GM18858 (cell line): ENCODE measurements around the gene TNIK.

ENCODE experiments used
- ATAC-seq: cut with Tn5 transposase; IDR thresholded peaks from one replicate; pipeline ENCODE4 v1.9.1; 2021; ENCODE audit not compliant: unreplicated experiment

The TNIK gene

DNA sequence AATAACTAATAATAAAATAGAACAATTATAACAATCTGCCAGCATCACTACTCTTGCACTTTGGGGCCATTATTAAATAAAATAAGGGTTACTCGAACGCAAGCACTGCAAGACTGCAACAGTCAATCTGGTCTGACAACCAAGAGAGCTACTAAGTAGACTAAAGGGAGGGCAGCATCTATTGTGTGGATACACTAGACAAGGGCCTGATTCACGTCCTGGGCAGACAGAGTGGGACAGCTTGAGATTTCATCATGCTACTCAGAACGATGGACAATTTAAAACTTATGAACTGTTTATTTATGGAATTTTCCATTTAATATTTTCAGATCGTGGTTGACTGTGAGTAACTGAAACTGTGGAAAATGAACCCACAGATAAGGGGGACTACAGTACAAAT is 39.5 kb downstream of the TNIK start:
- no peak for ATAC-seq

GRCh38 chr3:171419457-171419856 is 40.7 kb downstream of the TNIK start:
- ATAC-seq: no peak

DNA sequence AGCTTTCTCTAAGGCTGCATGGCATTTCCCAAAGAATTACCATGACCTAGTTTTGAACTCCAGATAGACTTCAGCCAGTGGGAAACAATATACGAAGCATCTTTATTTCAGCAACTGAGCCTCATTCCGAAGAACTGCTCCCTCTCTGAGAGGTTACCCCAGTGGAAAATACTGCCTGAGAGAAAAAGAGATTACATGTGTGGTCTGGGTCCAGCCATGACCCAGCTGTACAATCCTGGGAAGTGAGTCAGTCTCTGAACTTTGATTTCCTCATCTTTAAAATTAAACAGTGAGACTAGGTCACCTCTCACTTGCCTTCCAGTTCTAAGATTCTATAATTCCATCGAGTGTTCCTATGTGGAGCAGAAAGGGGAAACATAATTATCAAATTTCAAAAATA is 42.4 kb downstream of the TNIK start:
- no peak for ATAC-seq

DNA sequence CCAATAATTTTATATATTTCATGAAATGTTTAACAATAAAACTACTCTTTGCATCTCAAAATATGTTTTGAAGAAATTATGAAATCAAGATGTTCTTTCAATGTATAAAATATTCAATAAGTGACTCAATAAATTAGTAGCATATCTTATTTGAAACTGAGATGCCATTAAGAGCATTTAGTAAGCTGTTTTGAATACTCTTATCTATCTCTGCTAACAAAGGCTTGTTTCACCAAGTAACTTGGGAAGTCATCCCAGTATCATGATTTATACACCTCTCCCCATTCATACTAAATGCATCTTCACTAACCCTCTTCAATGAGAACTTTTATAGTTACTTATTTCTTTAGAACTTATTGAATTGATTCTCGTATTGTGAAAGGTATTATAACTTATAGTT is 43.1 kb downstream of the TNIK start:
- ATAC-seq: no peak

- ATAC-seq: no peak
These were observed 43.5 kb downstream of the TNIK start for GRCh38 chr3:171416666-171417065.

- no peak for ATAC-seq
These were observed 44.1 kb downstream of the TNIK start for GRCh38 chr3:171416061-171416460.

DNA sequence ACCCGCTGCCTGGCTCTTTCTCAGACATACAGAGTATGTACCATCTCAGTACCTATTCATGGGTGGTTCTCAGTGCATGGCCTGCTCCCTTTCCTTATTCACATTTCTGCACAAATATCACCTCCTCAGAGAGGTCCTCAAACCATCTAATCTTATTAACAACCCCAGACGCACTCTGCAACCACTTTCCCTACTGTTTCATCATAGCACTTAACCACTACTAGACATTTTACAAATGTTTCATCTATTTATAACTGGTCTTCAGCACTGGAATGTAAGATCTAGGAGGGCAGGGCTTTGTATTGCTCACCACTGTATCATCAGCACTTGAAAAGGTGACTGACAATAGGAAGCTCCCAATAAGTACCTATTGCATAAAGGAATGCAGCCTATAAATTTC is 45.1 kb downstream of the TNIK start:
- no peak for ATAC-seq

GRCh38 chr3:171412473-171412872 is 47.7 kb downstream of the TNIK start:
- no peak for ATAC-seq

- no peak for ATAC-seq
These were observed 48.2 kb downstream of the TNIK start for GRCh38 chr3:171412054-171412453.

DNA sequence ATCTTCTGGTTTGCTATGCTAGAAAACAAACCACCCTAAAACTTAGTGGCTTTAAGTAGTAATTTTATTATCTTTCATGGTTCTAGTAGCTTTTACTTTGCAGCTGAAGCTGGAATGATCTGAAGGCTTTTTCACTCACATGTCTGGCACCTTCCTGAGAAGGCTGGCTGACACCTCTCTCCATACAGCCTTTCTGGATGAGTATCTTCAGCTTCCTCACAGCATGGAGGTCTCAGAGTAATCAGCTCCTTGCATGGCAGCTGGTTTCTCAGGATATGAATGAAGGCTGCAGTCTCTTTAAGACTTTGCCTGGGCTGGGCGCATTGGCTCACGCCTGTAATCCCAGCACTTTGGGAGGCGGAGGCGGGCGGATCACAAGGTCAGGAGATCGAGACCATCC is 50.0 kb downstream of the TNIK start:
- no peak for ATAC-seq

GRCh38 chr3:171407759-171408158 is 52.4 kb downstream of the TNIK start:
- ATAC-seq: no peak

DNA sequence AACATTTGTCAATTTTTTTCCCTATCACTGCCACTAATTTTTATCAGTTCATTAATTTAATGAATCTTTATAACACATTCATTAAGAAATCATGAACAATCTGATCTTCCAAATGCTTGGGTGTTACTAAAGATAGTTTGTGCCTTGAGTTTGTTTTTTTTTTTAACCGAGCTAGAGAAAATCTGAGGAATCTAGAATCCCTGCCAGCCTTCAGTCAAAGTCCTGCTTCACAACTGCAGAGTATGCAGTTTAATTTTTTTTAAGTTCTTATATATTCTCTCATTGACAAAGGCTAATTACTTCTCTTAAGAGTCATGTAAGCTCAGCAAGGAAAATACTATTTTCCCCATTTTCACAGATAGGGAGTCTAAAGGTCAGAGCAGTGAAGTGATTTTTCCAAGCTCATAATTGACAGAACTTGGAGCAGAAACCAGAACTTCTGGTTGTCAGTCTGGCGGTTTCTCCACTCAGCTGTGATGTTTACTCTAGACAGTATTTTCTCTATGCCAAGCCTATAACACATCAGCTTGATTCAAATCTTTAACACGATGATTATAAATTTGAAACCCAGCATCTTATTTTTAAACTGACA is 55.7 kb downstream of the TNIK start:
- ATAC-seq: no peak

GRCh38 chr3:171402281-171402680 is 57.9 kb downstream of the TNIK start:
- no peak for ATAC-seq

DNA sequence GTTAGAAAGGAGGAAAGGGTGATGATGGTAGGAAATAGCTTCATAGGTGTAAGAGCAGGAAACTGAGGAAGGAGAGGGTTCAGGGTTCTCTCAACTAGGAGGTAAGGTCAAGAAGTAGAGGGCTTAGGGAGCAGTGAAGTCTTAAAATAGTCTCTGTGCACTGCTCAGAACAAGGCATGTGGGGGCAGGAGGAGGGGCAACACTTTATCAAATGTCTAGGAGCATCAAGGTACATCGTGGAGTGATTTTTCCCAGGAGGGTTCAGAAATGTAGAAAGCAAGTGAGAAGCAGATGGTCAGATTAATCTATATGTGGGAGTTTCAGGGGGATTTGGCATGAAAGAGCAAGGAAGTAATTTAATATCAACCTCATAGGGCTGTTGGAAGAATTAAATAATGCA is 58.8 kb downstream of the TNIK start:
- ATAC-seq: no peak

GRCh38 chr3:171399842-171400241 is 60.4 kb downstream of the TNIK start:
- no peak for ATAC-seq

DNA sequence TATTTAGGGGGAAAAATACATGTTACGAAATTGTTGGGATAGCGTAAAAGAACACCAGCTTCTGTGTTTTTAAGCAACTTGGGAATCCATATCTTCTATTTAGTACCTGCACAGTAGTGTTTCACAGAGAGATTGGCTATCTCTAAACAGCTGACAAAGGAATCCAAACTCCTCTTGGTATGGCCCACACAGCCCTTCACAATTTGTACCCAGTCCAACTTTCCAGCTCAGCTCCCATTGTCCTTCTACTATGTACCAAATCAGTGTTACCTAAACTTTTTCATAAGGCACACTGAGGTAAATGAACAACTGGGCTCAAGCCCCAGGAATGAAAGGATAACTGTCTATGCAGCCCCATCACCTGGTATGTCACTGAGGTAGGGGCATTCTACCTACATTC is 61.9 kb downstream of the TNIK start:
- no peak for ATAC-seq

DNA sequence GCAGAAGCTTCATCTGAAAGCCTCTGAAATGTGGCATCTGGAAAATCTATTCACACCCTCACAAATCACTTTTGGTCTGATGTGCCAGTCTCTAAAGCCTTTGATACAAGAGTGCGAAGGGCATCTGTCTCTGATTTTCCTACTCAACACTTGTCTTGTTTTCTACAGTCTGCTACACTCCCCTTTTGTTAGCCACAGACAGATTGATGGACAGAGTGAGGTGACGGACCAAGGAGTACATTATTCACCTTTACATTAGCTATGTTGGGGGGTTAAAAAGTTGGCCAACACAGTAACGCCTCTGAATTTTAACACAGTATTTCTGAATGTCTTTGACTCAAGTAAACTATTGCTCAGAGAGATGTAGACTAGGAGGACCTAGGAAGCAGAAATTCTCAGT is 63.1 kb downstream of the TNIK start:
- ATAC-seq: no peak

GRCh38 chr3:171396048-171396447 is 64.2 kb downstream of the TNIK start:
- no peak for ATAC-seq

- no peak for ATAC-seq
These were observed 67.0 kb downstream of the TNIK start for GRCh38 chr3:171393032-171393744.

GRCh38 chr3:171391432-171391831 is 68.8 kb downstream of the TNIK start:
- ATAC-seq: no peak

GRCh38 chr3:171390051-171390941 is 69.9 kb downstream of the TNIK start:
- ATAC-seq: no peak

- ATAC-seq: no peak
These were observed 70.7 kb downstream of the TNIK start for GRCh38 chr3:171389491-171389890.
